Measurements from ENCODE around the gene MROH2A.

Gene MROH2A

DNA sequence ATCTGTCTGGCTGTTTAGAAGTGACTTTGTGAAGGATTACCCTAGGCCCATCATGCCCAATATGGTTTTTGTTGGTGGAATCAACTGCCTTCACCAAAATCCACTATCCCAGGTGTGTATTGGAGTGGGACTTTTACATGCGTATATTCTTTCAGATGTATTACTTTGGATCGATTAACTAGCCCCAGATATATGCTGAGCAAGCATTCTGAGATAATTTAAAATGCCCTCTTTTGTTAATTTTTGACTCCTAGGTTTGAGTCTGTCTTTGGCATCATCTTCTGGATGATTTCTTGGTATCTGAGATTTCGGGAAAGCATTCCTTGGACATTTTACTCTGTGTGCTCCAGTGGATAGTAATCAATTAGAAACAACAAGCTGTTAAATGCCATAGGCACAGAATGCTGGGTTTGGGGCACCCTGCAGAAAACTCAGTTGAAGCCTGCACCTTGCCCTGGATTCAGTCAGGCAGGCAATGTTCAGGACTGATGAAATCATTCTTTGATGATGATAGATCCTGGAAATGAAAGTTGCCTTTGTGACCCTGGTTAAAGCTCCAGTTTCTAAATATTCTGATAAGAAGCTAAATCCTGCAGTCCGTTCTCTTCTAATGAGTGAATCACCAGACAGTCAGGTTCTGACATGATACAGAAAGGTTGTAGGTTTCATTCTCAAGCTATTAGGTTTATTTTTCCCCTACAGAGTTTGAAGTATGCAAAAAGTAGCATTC is 16.9 kb upstream of the MROH2A start:
- TF ChIP-seq TAF1 (IDR thresholded peaks at IDR 0.05; ENCODE audit: borderline replicate concordance, insufficient read depth, low read length), result no peak
- TF ChIP-seq, protein P1, sequence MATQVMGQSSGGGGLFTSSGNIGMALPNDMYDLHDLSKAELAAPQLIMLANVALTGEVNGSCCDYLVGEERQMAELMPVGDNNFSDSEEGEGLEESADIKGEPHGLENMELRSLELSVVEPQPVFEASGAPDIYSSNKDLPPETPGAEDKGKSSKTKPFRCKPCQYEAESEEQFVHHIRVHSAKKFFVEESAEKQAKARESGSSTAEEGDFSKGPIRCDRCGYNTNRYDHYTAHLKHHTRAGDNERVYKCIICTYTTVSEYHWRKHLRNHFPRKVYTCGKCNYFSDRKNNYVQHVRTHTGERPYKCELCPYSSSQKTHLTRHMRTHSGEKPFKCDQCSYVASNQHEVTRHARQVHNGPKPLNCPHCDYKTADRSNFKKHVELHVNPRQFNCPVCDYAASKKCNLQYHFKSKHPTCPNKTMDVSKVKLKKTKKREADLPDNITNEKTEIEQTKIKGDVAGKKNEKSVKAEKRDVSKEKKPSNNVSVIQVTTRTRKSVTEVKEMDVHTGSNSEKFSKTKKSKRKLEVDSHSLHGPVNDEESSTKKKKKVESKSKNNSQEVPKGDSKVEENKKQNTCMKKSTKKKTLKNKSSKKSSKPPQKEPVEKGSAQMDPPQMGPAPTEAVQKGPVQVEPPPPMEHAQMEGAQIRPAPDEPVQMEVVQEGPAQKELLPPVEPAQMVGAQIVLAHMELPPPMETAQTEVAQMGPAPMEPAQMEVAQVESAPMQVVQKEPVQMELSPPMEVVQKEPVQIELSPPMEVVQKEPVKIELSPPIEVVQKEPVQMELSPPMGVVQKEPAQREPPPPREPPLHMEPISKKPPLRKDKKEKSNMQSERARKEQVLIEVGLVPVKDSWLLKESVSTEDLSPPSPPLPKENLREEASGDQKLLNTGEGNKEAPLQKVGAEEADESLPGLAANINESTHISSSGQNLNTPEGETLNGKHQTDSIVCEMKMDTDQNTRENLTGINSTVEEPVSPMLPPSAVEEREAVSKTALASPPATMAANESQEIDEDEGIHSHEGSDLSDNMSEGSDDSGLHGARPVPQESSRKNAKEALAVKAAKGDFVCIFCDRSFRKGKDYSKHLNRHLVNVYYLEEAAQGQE (IDR thresholded peaks at IDR 0.05; ENCODE audit: insufficient read depth in 1 of 2, low read depth in 2 of 2, low read length in 2 of 2), result no peak
- no peak for TF ChIP-seq FOXP2 (optimal IDR thresholded peaks at IDR 0.05; ENCODE audit: borderline replicate concordance, extremely low read depth, extremely low read length, insufficient read depth)
- TF ChIP-seq SIN3A (IDR thresholded peaks at IDR 0.05; ENCODE audit: borderline replicate concordance, insufficient read depth, low read length), result no peak
- TF ChIP-seq POLR2AphosphoS5 (IDR thresholded peaks at IDR 0.05; ENCODE audit: low read depth, low read length), result no peak

DNA sequence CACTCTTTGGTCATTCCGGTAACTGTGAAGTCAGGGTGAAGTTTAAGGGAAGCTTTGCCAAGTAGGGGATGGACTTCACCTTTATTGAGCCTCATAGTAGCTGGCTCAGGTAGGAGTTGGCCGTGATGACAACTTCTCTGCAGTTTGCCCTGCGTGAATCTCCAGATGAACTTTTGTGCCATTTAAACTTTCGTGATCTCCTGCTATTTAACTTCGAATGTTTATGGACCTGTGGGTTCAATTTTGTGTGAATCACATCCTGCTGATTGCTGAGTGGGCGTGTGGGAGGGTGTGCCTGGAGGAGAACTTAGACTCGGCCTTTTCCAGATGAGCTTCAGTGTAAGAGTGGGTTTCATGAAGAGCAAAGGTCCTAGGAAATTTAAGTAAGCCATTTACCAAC is 13.9 kb upstream of the MROH2A start:
- no peak for TF ChIP-seq SIN3A (IDR thresholded peaks at IDR 0.05; ENCODE audit: borderline replicate concordance, insufficient read depth, low read length)
- no peak for TF ChIP-seq FOXP2 (optimal IDR thresholded peaks at IDR 0.05; ENCODE audit: borderline replicate concordance, extremely low read depth, extremely low read length, insufficient read depth)
- TF ChIP-seq, protein P1 (IDR thresholded peaks at IDR 0.05; ENCODE audit: insufficient read depth in 1 of 2, low read depth in 2 of 2, low read length in 2 of 2), result no peak
- TF ChIP-seq POLR2AphosphoS5 (IDR thresholded peaks at IDR 0.05; ENCODE audit: low read depth, low read length), result no peak
- TF ChIP-seq TAF1 (IDR thresholded peaks at IDR 0.05; ENCODE audit: borderline replicate concordance, insufficient read depth, low read length), result no peak

DNA sequence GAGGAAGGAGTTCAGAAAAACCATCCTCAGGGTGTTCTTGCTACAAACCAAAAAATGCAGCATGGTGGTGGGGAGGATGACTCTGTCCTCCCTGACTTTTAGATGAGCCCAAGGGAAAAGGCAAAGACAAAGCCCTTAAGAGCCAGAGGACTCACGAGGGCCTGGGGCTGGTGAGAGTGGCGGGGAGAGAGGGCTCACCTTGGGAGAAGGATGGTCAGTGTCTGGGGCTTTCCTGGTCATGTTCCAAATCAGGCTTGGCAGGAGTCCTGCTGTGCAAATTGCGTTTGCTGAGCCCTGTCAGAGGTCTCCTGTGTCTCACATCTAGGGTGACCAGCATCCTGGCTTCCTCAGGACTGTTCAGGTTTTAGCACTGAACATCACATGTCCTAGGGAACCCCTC is 13.4 kb upstream of the MROH2A start:
- TF ChIP-seq SIN3A (IDR thresholded peaks at IDR 0.05; ENCODE audit: borderline replicate concordance, insufficient read depth, low read length) (no peak), TAF1 (IDR thresholded peaks at IDR 0.05; ENCODE audit: borderline replicate concordance, insufficient read depth, low read length) (no peak), FOXP2 (optimal IDR thresholded peaks at IDR 0.05; ENCODE audit: borderline replicate concordance, extremely low read depth, extremely low read length, insufficient read depth) (no peak), POLR2AphosphoS5 (IDR thresholded peaks at IDR 0.05; ENCODE audit: low read depth, low read length) (no peak)
- TF ChIP-seq, protein P1 (IDR thresholded peaks at IDR 0.05; ENCODE audit: insufficient read depth in 1 of 2, low read depth in 2 of 2, low read length in 2 of 2), result no peak

DNA sequence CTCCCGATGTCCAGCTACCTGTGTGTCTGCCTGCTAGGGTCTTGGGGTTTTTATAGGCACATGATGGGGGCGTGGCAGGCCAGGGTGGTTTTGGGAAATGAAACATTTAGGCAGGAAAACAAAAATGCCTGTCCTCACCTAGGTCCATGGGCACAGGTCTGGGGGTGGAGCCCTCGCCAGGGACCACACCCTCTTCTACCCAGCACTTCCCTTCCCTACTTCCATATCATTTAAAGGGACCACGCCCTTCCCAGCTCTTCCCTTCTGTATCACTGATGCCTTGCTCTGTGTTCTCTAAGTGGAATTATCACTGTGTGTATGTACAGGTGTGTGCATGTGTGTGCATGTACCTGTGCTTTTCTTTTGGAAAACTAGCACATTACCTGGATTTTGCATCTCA is 11.7 kb upstream of the MROH2A start:
- TF ChIP-seq SIN3A (IDR thresholded peaks at IDR 0.05; ENCODE audit: borderline replicate concordance, insufficient read depth, low read length) (no peak), TAF1 (IDR thresholded peaks at IDR 0.05; ENCODE audit: borderline replicate concordance, insufficient read depth, low read length) (no peak), POLR2AphosphoS5 (IDR thresholded peaks at IDR 0.05; ENCODE audit: low read depth, low read length) (no peak), FOXP2 (optimal IDR thresholded peaks at IDR 0.05; ENCODE audit: borderline replicate concordance, extremely low read depth, extremely low read length, insufficient read depth) (no peak)
- TF ChIP-seq, protein P1 (IDR thresholded peaks at IDR 0.05; ENCODE audit: insufficient read depth in 1 of 2, low read depth in 2 of 2, low read length in 2 of 2), result no peak
